GM23248 (cell line): ENCODE results near the gene PRICKLE1.

ENCODE experiments used
- EZH2 ChIP-seq: fragments of 200-600 bp; sonication (generic); IDR thresholded peaks from 2 replicates; pipeline ENCODE4 v1.6.1; 2018; ENCODE audit warnings: antibody characterized with exemption, mild to moderate bottlenecking; ENCODE audit not compliant: insufficient read depth, poor library complexity, severe bottlenecking
- EZH2phosphoT487 ChIP-seq: fragments of 200-600 bp; sonication (generic); IDR thresholded peaks from 2 replicates; pipeline ENCODE4 v1.6.1; 2018; ENCODE audit warnings: antibody characterized with exemption, moderate library complexity, mild to moderate bottlenecking, low read depth; ENCODE audit not compliant: insufficient read depth

GRCh38 chr12:42485823-42486222 is 103.7 kb downstream of the PRICKLE1 start:
- TF ChIP-seq EZH2 (no peak), EZH2phosphoT487 (no peak)
